SKM-1 treated with dmso at 0.1 percent for 144 hours (cell line): Measurements from ENCODE around the gene OPTN.
"Not testable (repeated sequence)": the region's sequence is repeated elsewhere in the genome, so short reads cannot be mapped to it uniquely, and the experiment has no call there.

Source experiments
- DNase-seq: peaks from one replicate; lab custom pipeline; 2025; ENCODE audit not compliant: unreplicated experiment; lab: John Stamatoyannopoulos, UW

Gene OPTN

GRCh38 chr10:13089345-13089744, 10.6 kb upstream of the OPTN start:
- no peak for DNase-seq

- no peak for DNase-seq
Measured at GRCh38 chr10:13090289-13090688, 9.7 kb upstream of the OPTN start.

DNA sequence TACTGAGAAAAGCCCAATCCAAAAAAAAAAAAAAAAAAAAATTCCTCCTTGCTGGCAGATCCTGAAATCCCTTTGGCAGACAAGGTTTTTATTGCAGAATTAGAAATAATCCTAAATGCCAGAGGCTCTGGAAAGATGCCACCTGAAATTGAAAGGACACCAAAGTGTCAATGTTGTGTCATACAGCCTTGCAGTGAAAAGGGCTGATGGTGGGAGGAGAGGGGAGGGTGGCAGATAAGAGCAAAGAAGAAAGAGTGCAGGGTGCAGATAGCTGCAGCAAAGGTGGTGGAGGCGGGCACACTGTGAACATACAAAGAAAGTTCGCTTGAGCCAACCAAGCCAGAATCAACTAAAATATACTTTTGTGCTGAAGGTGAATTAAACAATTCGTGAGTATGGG, 8.2 kb upstream of the OPTN start:
- DNase-seq: no peak

- no peak for DNase-seq
Measured at GRCh38 chr10:13092291-13093102, 7.5 kb upstream of the OPTN start.

- not testable (repeated sequence) for DNase-seq
Measured at GRCh38 chr10:13094082-13094481, 5.9 kb upstream of the OPTN start.

DNA sequence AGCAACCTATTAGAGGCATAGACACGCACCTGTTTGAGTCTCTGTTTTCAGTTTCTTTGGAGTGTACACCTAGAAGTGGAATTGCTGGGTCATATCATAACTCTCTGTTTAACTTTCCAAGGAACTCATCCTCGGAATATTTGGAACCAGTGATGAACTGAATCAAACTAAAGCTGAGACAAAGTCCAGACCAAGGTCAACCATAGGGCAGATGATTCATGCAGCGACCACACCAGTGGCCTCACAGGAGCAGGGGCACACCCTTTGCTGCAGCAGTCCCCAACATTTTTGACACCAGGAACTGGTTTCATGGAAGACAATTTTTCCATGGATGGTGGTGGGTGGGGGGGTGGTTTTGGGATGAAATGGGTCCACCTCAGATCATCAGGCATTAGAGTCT, 4.9 kb upstream of the OPTN start:
- no peak for DNase-seq

DNA sequence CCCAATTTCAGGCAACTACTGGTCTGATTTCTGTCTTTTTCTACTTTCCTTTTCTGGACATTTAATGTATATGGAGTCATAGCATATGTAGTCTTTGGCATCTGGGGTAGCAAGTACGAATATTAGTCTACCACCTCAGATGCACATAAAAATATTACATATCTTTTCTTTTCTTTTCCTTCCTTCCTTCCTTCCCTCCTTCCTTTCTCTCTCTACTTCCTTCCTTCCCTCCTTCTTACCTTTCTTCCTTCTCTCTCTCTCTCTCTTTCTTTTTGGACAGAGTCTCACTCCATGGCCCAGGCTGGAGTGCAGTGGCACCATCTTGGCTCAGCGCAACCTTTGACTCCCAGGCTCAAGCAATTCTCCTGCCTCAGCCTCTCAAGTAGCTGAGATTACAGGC, 4.0 kb upstream of the OPTN start:
- DNase-seq: no peak

GRCh38 chr10:13099144-13099665, 758 bp upstream of the OPTN start:
- peak; percentile 26 for DNase-seq

GRCh38 chr10:13100349-13101294, 659 bp downstream of the OPTN start:
- no peak for DNase-seq

GRCh38 chr10:13102002-13102794, 2.2 kb downstream of the OPTN start:
- DNase-seq: no peak

GRCh38 chr10:13103554-13103953, 3.6 kb downstream of the OPTN start:
- no peak for DNase-seq

DNA sequence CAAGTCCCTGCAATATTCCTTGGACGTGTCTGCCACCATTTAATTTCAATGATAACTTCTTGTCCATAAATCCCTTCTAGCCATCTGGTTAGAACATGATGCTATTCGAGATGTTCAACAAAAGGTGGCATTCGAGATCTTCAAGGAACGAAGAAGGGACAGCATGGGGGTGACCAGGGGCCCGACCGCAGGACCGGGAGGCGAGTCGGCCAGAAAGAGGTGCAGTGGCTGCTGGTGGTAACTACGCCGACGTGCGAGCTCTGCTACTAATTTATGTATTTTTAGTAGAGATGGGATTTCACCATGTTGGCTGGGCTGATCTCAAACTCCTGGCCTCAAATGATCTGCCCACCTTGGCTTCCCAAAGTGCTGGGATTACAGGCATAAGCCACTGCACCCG, 4.7 kb downstream of the OPTN start:
- no peak for DNase-seq

DNA sequence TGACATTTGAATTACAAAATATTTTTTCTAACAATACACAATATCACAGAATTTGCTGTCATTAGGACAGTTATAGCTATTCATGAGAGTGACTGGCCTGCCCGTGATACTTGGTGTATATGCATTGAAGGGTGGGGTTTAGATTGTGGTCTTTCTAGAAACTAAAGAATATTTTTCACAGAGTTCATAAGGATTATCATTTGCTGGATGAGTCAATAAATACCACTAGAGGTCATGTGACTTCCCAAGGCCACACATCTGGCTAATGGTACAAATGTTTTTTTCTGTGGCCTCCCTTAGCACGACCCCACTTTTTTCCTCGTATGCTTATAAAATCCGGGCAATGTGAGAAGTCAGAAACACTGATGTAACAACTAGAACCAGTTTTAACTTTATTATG, 5.2 kb downstream of the OPTN start:
- no peak for DNase-seq

GRCh38 chr10:13106387-13107045, 6.6 kb downstream of the OPTN start:
- no peak for DNase-seq

GRCh38 chr10:13110908-13111307, 10.9 kb downstream of the OPTN start:
- DNase-seq: no peak

DNA sequence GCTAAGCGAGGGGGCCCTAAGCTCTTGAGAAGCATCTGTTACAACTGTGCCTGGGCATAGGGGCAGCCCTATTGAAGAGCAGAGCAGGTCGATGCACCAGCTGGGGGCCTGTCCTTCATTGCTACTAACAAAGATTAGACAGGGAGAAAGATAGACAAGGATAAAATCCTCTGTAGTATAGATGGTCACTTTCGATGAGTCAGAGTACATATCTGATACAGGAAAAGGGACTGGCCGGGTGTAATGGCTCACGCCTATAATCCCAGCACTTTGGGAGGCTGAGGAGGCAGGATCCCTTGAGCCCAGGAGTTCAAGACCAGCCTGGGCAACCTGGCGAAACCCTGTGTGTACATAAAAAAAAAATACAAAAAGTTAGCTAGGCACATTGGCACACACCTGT, 13.6 kb downstream of the OPTN start:
- no peak for DNase-seq

- no peak for DNase-seq
Measured at GRCh38 chr10:13115832-13116803, 16.2 kb downstream of the OPTN start.

GRCh38 chr10:13117841-13118783, 18.1 kb downstream of the OPTN start:
- peak; percentile 32 for DNase-seq
